HCT116 (cell line): Measurements from ENCODE around the gene MED28. TPM values are rescaled to one million over a fixed set of nuclear protein-coding genes. Genes with fewer than 3 reads are reported as not detected.

Experiments
- ATAC-seq: fragments of 200-7000 bp; cut with Tn5 transposase; 2 replicates; pipeline ENCODE4 v1.9.1; 2020; ENCODE audit warnings: mild to moderate bottlenecking, moderate library complexity
- BruUV-seq: library from RNA; stranded (reverse); fragments of 400-500 nt; replicated peaks from 2 replicates; lab custom pipeline; 2021; lab: Mats Ljungman, UMichigan
- CTCF ChIA-PET: fragments of 300-600 bp; sonication (Branson Sonifier 250); formaldehyde crosslinking; loops from one replicate; lab custom pipeline; 2021; ENCODE audit warnings: antibody characterized with exemption; lab: Charles Lee
- POLR2A ChIA-PET: fragments of 300-600, 350-600 bp; sonication (Branson Sonifier 250); formaldehyde crosslinking; loops from one replicate; lab custom pipeline; 2021; ENCODE audit warnings: antibody characterized with exemption; lab: Charles Lee
- RAD21 ChIA-PET, 2 experiments: fragments of 300-600 bp; sonication (Branson Sonifier 250); formaldehyde crosslinking; loops; one replicate each; lab custom pipeline; 2023; ENCODE audit warnings: low total read pairs in 2 of 2; ENCODE audit not compliant: uncharacterized antibody in 2 of 2, unreplicated experiment in 2 of 2, low non-redundant PET in 1 of 2; lab: Charles Lee
- DNase-seq: peaks from one replicate; pipeline ENCODE4 v3.0.0-alpha.2; 2010; ENCODE audit warnings: low read depth, low spot score
- H2AFZ ChIP-seq: fragments of 200-600 bp; shearing (Covaris generic), sonication (generic); 2 replicates; pipeline ENCODE4 v1.6.1; 2017; ENCODE audit warnings: low read depth, mixed run types, mixed read lengths, antibody characterized with exemption, low read length; ENCODE audit not compliant: poor library complexity, severe bottlenecking
- H3K27ac ChIP-seq: 2 replicates; pipeline ENCODE4 v1.5.1; 2012; ENCODE audit warnings: low read depth, low read length
- H3K27me3 ChIP-seq: fragments of 200-600 bp; sonication (generic); 2 replicates; pipeline ENCODE4 v1.6.1; 2016; ENCODE audit warnings: mixed run types, low read length, mixed read lengths; ENCODE audit not compliant: insufficient read depth
- H3K36me3 ChIP-seq, 2 experiments: fragments of 200-500 bp in 1 of 2; fragments of 200-600 bp in 1 of 2; sonication (Bioruptor generic) in 1 of 2; sonication (generic) in 1 of 2; 2 replicates each; pipeline versions ENCODE4 v1.5.1 to v1.6.1; 2014 to 2016; ENCODE audit warnings: low read length in 2 of 2, inconsistent platforms in 1 of 2, mixed read lengths in 1 of 2, mixed run types in 1 of 2; ENCODE audit not compliant: insufficient read depth in 2 of 2, control insufficient read depth in 1 of 2
- H3K4me1 ChIP-seq, 2 experiments: fragments of 200-600 bp in 1 of 2; sonication (generic) in 1 of 2; 2 replicates each; pipeline versions ENCODE4 v1.5.1 to v1.6.1; 2012 to 2017; ENCODE audit warnings: low read length in 2 of 2, inconsistent platforms in 1 of 2, mild to moderate bottlenecking in 1 of 2, mixed read lengths in 1 of 2, mixed run types in 1 of 2, moderate library complexity in 1 of 2; ENCODE audit not compliant: insufficient read depth in 2 of 2, control insufficient read depth in 1 of 2
- H3K4me2 ChIP-seq: fragments of 200-600 bp; sonication (generic); 2 replicates; pipeline ENCODE4 v1.6.1; 2017; ENCODE audit warnings: mixed run types, low read length, mixed read lengths
- H3K4me3 ChIP-seq, 2 experiments: fragments of 200-600 bp in 1 of 2; sonication (generic) in 1 of 2; replicated peaks in 1 of 2; 2 replicates each; pipeline ENCODE4 v1.5.1; 2011 to 2016; ENCODE audit warnings: low read length in 2 of 2, control low read depth in 1 of 2, low read depth in 1 of 2, mild to moderate bottlenecking in 1 of 2, mixed read lengths in 1 of 2, mixed run types in 1 of 2
- H3K79me2 ChIP-seq: fragments of 200-600 bp; sonication (generic); 2 replicates; pipeline ENCODE4 v1.6.1; 2017; ENCODE audit warnings: mild to moderate bottlenecking, mixed run types, low read length, moderate library complexity, mixed read lengths; ENCODE audit not compliant: insufficient read depth
- H3K9ac ChIP-seq: fragments of 200-600 bp; sonication (generic); 2 replicates; pipeline ENCODE4 v1.6.1; 2016; ENCODE audit warnings: low read length, mixed read lengths
- H3K9me2 ChIP-seq: fragments of 200-600 bp; sonication (generic), shearing (Covaris generic); 2 replicates; pipeline ENCODE4 v1.6.1; 2017; ENCODE audit warnings: mixed run types, mild to moderate bottlenecking, moderate library complexity; ENCODE audit not compliant: insufficient read depth
- H3K9me3 ChIP-seq, 2 experiments: fragments of 200-500 bp in 1 of 2; fragments of 200-600 bp in 1 of 2; sonication (Bioruptor generic) in 1 of 2; sonication (generic) in 1 of 2; 2 replicates each; pipeline ENCODE4 v1.6.1; 2014 to 2017; ENCODE audit warnings: low read length in 2 of 2, mixed read lengths in 2 of 2, inconsistent platforms in 1 of 2, low read depth in 1 of 2, mild to moderate bottlenecking in 1 of 2, mixed run types in 1 of 2, moderate library complexity in 1 of 2; ENCODE audit not compliant: control insufficient read depth in 1 of 2, insufficient read depth in 1 of 2
- H4K20me1 ChIP-seq: fragments of 200-600 bp; sonication (generic), shearing (Covaris generic); 2 replicates; pipeline ENCODE4 v1.6.1; 2017; ENCODE audit warnings: mixed run types, mild to moderate bottlenecking, moderate library complexity; ENCODE audit not compliant: insufficient read depth
- CBX3 ChIP-seq: IDR thresholded peaks from 2 replicates; pipeline ENCODE4 v1.6.1; 2012; ENCODE audit warnings: low read depth
- CEBPB ChIP-seq: IDR thresholded peaks from 2 replicates; pipeline ENCODE4 v1.6.1; 2012; ENCODE audit warnings: low read depth
- EGR1 ChIP-seq: IDR thresholded peaks from 2 replicates; pipeline ENCODE4 v1.6.1; 2012; ENCODE audit warnings: low read depth
- ELF1 ChIP-seq: IDR thresholded peaks from 2 replicates; pipeline ENCODE4 v1.6.1; 2012; ENCODE audit warnings: low read depth, borderline replicate concordance
- JUND ChIP-seq: IDR thresholded peaks from 2 replicates; pipeline ENCODE4 v1.6.1; 2012
- SIN3A ChIP-seq: IDR thresholded peaks from 2 replicates; pipeline ENCODE4 v1.6.1; 2012; ENCODE audit warnings: low read depth
- SP1 ChIP-seq: IDR thresholded peaks from 2 replicates; pipeline ENCODE4 v1.6.1; 2012; ENCODE audit warnings: low read depth
- SRF ChIP-seq: IDR thresholded peaks from 2 replicates; pipeline ENCODE4 v1.6.1; 2012; ENCODE audit warnings: low read depth
- YY1 ChIP-seq: IDR thresholded peaks from 2 replicates; pipeline ENCODE4 v1.6.1; 2011; ENCODE audit warnings: low read length, low read depth, moderate library complexity, mild to moderate bottlenecking; ENCODE audit not compliant: insufficient replicate concordance; ENCODE audit errors: extremely low read depth
- ZFX ChIP-seq: fragments of 450-650 bp; IDR thresholded peaks from 2 replicates; pipeline ENCODE4 v1.6.1; 2017
- ZNF274 ChIP-seq: fragments of 200-500 bp; sonication (Bioruptor generic); IDR thresholded peaks from 2 replicates; pipeline ENCODE4 v1.6.1; 2014; ENCODE audit warnings: mild to moderate bottlenecking, low read depth, low read length, inconsistent platforms
- intact Hi-C: fragments of 100-400 bp; cut with micrococcal nuclease; formaldehyde crosslinking; loops from 2 replicates; pipeline ENCODE4 v1.10.0; 2022
- total RNA-seq: library from RNA; stranded (reverse); gene quantifications from one replicate; pipeline ENCODE4 v1.2.1, GENCODE V29; 2021; ENCODE audit not compliant: unreplicated experiment
- TF ChIP-seq, protein P1 (sequence below), 3 experiments: fragments of 200-600 bp in 1 of 3; sonication (generic) in 1 of 3; IDR thresholded peaks in 2 of 3; conservative IDR thresholded peaks in 1 of 3; 2 replicates each; pipeline ENCODE4 v1.5.1; 2012 to 2017; ENCODE audit warnings: low read depth in 2 of 3, low read length in 2 of 3, antibody characterized with exemption in 1 of 3, borderline replicate concordance in 1 of 3, control low read depth in 1 of 3, mild to moderate bottlenecking in 1 of 3, mixed read lengths in 1 of 3, mixed run types in 1 of 3, moderate library complexity in 1 of 3; ENCODE audit not compliant: insufficient read depth in 1 of 3
- TF ChIP-seq, protein P2 (sequence below): IDR thresholded peaks from 2 replicates; pipeline ENCODE4 v1.6.1; 2012; ENCODE audit warnings: low read depth
- TF ChIP-seq, protein P3 (sequence below): IDR thresholded peaks from 2 replicates; pipeline ENCODE4 v1.6.1; 2012

The MED28 gene
- total RNA-seq, 1 experiment from 2014 or later: 48.8 TPM

DNA sequence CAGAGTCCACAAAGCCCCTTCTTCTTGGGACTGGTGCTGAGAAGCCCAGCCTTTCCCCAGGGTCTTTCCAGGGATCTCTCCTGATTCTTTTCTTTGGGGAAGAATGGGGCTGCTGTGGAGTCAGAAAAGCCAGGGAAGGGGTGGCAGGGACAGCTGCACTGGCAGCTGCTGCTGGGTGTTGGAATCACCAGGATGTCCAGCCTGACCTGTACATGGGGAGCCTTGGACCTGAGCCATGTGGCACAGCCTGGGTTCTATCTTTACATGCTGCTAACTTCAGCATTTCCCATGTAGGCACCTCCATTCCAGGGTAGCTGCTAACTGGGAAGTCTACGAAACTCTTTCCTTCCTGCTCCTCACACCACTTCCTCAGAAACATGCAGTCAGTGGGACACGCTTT is 36.0 kb downstream of the MED28 start (continued):
- TF ChIP-seq, protein P1, sequence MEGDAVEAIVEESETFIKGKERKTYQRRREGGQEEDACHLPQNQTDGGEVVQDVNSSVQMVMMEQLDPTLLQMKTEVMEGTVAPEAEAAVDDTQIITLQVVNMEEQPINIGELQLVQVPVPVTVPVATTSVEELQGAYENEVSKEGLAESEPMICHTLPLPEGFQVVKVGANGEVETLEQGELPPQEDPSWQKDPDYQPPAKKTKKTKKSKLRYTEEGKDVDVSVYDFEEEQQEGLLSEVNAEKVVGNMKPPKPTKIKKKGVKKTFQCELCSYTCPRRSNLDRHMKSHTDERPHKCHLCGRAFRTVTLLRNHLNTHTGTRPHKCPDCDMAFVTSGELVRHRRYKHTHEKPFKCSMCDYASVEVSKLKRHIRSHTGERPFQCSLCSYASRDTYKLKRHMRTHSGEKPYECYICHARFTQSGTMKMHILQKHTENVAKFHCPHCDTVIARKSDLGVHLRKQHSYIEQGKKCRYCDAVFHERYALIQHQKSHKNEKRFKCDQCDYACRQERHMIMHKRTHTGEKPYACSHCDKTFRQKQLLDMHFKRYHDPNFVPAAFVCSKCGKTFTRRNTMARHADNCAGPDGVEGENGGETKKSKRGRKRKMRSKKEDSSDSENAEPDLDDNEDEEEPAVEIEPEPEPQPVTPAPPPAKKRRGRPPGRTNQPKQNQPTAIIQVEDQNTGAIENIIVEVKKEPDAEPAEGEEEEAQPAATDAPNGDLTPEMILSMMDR (IDR thresholded peaks at IDR 0.05 in 2 of 3, conservative IDR thresholded peaks at IDR 0.05 in 1 of 3; ENCODE audit: borderline replicate concordance in 1 of 3, insufficient read depth in 1 of 3, low read depth in 2 of 3, low read length in 2 of 3): no peak
- no peak for TF ChIP-seq SP1

DNA sequence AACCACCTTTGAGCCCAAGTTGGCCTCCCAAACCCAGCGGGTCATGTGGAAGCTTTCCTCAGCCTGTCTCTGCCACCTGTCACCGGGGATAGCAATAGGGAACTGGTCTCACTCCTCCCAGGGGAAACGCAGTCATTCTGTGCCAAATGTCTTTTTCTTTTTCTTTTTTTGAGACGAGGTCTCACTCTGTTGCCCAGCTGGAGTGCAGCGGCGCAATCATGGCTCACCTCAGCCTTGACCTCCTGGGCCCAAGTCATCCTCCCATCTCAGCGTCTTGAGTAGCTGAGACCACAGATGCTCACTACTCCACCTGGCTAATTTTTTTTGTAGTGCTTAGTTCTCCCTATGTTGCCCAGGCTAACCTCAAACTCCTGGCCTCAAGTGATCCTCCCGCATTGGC is 40.3 kb downstream of the MED28 start:
- Histone ChIP-seq H3K9ac (no peak overlapping the region), H3K4me3 (no peak overlapping the region), H3K79me2 (no peaks in the 10 kb centered on the region), H3K4me1 (no peaks in the 10 kb centered on the region; a peak in 1 of 4 replicates), H3K27me3 (no peaks in the 10 kb centered on the region)
- intact Hi-C loops: no loop called here
- ATAC-seq: no peak
- TF ChIP-seq SIN3A (no peak), CBX3 (no peak), YY1 (no peak), ZFX (no peak), SRF (no peak), SP1 (no peak), JUND (no peak), ELF1 (no peak), CEBPB (no peak), EGR1 (no peak), ZNF274 (no peak)
- TF ChIP-seq, protein P2, sequence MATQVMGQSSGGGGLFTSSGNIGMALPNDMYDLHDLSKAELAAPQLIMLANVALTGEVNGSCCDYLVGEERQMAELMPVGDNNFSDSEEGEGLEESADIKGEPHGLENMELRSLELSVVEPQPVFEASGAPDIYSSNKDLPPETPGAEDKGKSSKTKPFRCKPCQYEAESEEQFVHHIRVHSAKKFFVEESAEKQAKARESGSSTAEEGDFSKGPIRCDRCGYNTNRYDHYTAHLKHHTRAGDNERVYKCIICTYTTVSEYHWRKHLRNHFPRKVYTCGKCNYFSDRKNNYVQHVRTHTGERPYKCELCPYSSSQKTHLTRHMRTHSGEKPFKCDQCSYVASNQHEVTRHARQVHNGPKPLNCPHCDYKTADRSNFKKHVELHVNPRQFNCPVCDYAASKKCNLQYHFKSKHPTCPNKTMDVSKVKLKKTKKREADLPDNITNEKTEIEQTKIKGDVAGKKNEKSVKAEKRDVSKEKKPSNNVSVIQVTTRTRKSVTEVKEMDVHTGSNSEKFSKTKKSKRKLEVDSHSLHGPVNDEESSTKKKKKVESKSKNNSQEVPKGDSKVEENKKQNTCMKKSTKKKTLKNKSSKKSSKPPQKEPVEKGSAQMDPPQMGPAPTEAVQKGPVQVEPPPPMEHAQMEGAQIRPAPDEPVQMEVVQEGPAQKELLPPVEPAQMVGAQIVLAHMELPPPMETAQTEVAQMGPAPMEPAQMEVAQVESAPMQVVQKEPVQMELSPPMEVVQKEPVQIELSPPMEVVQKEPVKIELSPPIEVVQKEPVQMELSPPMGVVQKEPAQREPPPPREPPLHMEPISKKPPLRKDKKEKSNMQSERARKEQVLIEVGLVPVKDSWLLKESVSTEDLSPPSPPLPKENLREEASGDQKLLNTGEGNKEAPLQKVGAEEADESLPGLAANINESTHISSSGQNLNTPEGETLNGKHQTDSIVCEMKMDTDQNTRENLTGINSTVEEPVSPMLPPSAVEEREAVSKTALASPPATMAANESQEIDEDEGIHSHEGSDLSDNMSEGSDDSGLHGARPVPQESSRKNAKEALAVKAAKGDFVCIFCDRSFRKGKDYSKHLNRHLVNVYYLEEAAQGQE: no peak
- TF ChIP-seq, protein P3, sequence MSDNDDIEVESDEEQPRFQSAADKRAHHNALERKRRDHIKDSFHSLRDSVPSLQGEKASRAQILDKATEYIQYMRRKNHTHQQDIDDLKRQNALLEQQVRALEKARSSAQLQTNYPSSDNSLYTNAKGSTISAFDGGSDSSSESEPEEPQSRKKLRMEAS: no peak
- TF ChIP-seq, all 23 proteins: peak for 0
- no peak overlapping the region for H2AFZ ChIP-seq
- H3K27ac ChIP-seq: no peak overlapping the region
- no peaks in the 10 kb centered on the region for H3K36me3 ChIP-seq
- H3K9me2 ChIP-seq: no peaks in the 10 kb centered on the region
- ChIA-PET CTCF (no interaction called here), POLR2A (no interaction called here), RAD21 (no interaction called here)
- H4K20me1 ChIP-seq: no peaks in the 10 kb centered on the region
- no TSS peak for BruUV-seq
- no peak for DNase-seq
- H3K4me2 ChIP-seq: no peak overlapping the region
- no peaks in the 10 kb centered on the region for H3K9me3 ChIP-seq
